ENCODE results near the gene GSTA2.

DNA sequence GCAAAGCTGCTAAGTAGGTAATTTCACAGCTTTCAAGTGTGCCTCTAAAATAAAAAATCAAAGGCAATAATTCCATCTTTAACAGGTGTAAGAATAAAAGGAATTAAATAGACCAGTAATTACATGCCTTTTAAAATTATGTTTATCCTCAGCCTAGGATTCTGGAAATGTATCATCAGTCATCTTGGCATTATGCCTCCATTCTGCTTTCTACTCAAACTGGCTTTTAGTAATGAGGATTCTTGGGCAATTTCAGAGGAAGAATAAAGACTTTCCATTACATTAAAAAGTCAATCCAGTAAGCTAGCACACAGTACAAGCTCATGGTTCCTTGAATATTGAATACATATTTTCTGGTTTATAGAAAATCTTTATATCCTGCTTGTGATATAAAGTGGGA, 44.7 kb downstream of the GSTA2 start:
- TF ChIP-seq ZNF837 (tag by site-specific recombination; IDR thresholded peaks at IDR 0.05) (no peak), ZNF792 (tag by site-specific recombination; IDR thresholded peaks at IDR 0.05) (no peak), CTCF (tag by site-specific recombination; IDR thresholded peaks at IDR 0.05) (no peak), SP2 (tag by site-specific recombination; IDR thresholded peaks at IDR 0.05) (no peak), BCL11A (tag by site-specific recombination; IDR thresholded peaks at IDR 0.05; ENCODE audit: low read depth) (no peak), SCRT2 (tag by site-specific recombination; IDR thresholded peaks at IDR 0.05) (no peak), INSM2 (tag by site-specific recombination; IDR thresholded peaks at IDR 0.05) (no peak), ZNF175 (tag by site-specific recombination; IDR thresholded peaks at IDR 0.05) (no peak), ZNF214 (tag by site-specific recombination; IDR thresholded peaks at IDR 0.05; ENCODE audit: borderline replicate concordance) (no peak), ZNF830 (tag by site-specific recombination; IDR thresholded peaks at IDR 0.05; ENCODE audit: low read depth) (no peak)
- TF ChIP-seq, protein P1, sequence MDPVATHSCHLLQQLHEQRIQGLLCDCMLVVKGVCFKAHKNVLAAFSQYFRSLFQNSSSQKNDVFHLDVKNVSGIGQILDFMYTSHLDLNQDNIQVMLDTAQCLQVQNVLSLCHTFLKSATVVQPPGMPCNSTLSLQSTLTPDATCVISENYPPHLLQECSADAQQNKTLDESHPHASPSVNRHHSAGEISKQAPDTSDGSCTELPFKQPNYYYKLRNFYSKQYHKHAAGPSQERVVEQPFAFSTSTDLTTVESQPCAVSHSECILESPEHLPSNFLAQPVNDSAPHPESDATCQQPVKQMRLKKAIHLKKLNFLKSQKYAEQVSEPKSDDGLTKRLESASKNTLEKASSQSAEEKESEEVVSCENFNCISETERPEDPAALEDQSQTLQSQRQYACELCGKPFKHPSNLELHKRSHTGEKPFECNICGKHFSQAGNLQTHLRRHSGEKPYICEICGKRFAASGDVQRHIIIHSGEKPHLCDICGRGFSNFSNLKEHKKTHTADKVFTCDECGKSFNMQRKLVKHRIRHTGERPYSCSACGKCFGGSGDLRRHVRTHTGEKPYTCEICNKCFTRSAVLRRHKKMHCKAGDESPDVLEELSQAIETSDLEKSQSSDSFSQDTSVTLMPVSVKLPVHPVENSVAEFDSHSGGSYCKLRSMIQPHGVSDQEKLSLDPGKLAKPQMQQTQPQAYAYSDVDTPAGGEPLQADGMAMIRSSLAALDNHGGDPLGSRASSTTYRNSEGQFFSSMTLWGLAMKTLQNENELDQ (tag by site-specific recombination; IDR thresholded peaks at IDR 0.05; ENCODE audit: low read depth), result no peak
